ENCODE data around the gene CACNB1.

Gene CACNB1

GRCh38 chr17:39165841-39166349 lies 31.6 kb downstream of the CACNB1 start, which contains the start of gene ARL5C:
TSS of gene ARL5C (minus strand) at chr17:39166161. CDS start at chr17:39165760, 401 bp downstream.
- DNase-seq (ENCODE audit: low read depth in 1 of 2, low spot score in 1 of 2) = no peak
- TF ChIP-seq SPI1 (IDR thresholded peaks at IDR 0.05; ENCODE audit: borderline replicate concordance, low read depth) = no peak
- TF ChIP-seq GABPA (IDR thresholded peaks at IDR 0.05; ENCODE audit: low read depth) = no peak
- no peak for TF ChIP-seq POLR2AphosphoS5 (IDR thresholded peaks at IDR 0.05; ENCODE audit: low read depth)
- no peak within 1 kb of the TSS for H3K4me3 ChIP-seq (replicated peaks; ENCODE audit: insufficient read depth, low read length)
- H3K27ac ChIP-seq (replicated peaks) = peak within 1 kb of the TSS; percentile 62
- H3K27me3 ChIP-seq (ENCODE audit: insufficient read depth, poor library complexity, severe bottlenecking) = no peaks in the 10 kb centered on the region

GRCh38 chr17:39165178-39165840 lies 32.2 kb downstream of the CACNB1 start:
- no peak for DNase-seq (ENCODE audit: low read depth in 1 of 2, low spot score in 1 of 2)
- Histone ChIP-seq H3K4me3 (replicated peaks; ENCODE audit: insufficient read depth, low read length) (no peak overlapping the region), H3K27me3 (ENCODE audit: insufficient read depth, poor library complexity, severe bottlenecking) (no peaks in the 10 kb centered on the region), H3K27ac (replicated peaks) (no peak overlapping the region)
- TF ChIP-seq, protein P1, sequence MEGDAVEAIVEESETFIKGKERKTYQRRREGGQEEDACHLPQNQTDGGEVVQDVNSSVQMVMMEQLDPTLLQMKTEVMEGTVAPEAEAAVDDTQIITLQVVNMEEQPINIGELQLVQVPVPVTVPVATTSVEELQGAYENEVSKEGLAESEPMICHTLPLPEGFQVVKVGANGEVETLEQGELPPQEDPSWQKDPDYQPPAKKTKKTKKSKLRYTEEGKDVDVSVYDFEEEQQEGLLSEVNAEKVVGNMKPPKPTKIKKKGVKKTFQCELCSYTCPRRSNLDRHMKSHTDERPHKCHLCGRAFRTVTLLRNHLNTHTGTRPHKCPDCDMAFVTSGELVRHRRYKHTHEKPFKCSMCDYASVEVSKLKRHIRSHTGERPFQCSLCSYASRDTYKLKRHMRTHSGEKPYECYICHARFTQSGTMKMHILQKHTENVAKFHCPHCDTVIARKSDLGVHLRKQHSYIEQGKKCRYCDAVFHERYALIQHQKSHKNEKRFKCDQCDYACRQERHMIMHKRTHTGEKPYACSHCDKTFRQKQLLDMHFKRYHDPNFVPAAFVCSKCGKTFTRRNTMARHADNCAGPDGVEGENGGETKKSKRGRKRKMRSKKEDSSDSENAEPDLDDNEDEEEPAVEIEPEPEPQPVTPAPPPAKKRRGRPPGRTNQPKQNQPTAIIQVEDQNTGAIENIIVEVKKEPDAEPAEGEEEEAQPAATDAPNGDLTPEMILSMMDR (IDR thresholded peaks at IDR 0.05; ENCODE audit: insufficient read depth, low read length) = no peak
- TF ChIP-seq SPI1 (IDR thresholded peaks at IDR 0.05; ENCODE audit: borderline replicate concordance, low read depth) (no peak), POLR2AphosphoS5 (IDR thresholded peaks at IDR 0.05; ENCODE audit: low read depth) (no peak), REST (IDR thresholded peaks at IDR 0.05; ENCODE audit: insufficient replicate concordance, low read depth) (no peak), GABPA (IDR thresholded peaks at IDR 0.05; ENCODE audit: low read depth) (no peak)

DNA sequence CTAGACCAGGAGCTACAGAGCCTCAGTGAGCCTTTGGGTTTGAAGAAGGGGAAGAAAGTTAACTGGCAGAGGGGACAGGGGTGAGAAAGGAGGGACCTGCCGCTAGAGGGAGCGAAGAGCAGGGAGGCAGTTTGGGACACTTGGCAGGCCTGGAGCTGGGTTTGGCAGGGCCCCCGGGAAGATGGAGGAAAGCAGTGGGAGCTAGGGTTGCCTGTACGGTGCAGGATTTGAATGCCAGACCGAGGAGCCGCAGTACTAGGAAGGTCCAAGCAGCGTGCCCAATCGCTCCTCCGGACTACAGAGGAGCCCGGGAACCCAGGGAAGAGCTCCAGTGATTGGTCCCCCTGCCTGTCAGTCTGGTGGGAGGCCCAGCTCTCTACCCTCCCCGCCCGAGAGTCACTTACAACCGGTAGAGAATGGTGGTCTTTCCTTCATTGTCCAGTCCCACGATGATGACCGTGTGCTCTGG lies 32.8 kb downstream of the CACNB1 start:
- TF ChIP-seq SPI1 (IDR thresholded peaks at IDR 0.05; ENCODE audit: borderline replicate concordance, low read depth) (no peak), POLR2AphosphoS5 (IDR thresholded peaks at IDR 0.05; ENCODE audit: low read depth) (no peak), REST (IDR thresholded peaks at IDR 0.05; ENCODE audit: insufficient replicate concordance, low read depth) (no peak)
- TF ChIP-seq, protein P1 (IDR thresholded peaks at IDR 0.05; ENCODE audit: insufficient read depth, low read length) = peak; percentile 79
- DNase-seq (ENCODE audit: low read depth in 1 of 2, low spot score in 1 of 2) = peak; percentile 69 to 86
- Histone ChIP-seq H3K4me3 (replicated peaks; ENCODE audit: insufficient read depth, low read length) (no peak overlapping the region), H3K27me3 (ENCODE audit: insufficient read depth, poor library complexity, severe bottlenecking) (no peaks in the 10 kb centered on the region), H3K27ac (replicated peaks) (no peak overlapping the region)

DNA sequence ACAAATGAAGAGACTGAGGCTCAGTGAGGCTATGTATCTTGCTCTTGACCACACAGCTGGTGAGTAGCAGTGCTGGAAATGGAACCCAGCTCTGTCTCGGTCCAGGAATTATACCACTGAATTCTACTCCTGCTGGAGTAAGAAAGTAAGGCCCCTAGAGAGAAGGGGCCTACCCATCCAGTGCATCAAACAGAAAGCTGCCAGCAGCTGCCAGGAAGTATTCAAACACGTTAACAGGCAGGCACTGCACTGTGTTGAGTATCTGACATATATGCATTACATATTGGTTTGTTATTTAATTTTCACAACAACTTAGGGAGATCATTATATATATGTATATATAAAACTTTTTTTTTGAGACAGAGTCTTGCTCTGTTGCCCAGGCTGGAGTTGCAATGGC lies 35.5 kb downstream of the CACNB1 start:
- no peak for DNase-seq (ENCODE audit: low read depth in 1 of 2, low spot score in 1 of 2)
- H3K4me3 ChIP-seq (replicated peaks; ENCODE audit: insufficient read depth, low read length) = no peak overlapping the region
- TF ChIP-seq, protein P1 (IDR thresholded peaks at IDR 0.05; ENCODE audit: insufficient read depth, low read length) = no peak
- TF ChIP-seq GABPA (IDR thresholded peaks at IDR 0.05; ENCODE audit: low read depth) (no peak), POLR2AphosphoS5 (IDR thresholded peaks at IDR 0.05; ENCODE audit: low read depth) (no peak), SPI1 (IDR thresholded peaks at IDR 0.05; ENCODE audit: borderline replicate concordance, low read depth) (no peak), REST (IDR thresholded peaks at IDR 0.05; ENCODE audit: insufficient replicate concordance, low read depth) (no peak)
- H3K27ac ChIP-seq (replicated peaks) = no peak overlapping the region
- H3K27me3 ChIP-seq (ENCODE audit: insufficient read depth, poor library complexity, severe bottlenecking) = no peaks in the 10 kb centered on the region

Data from HL-60 (cell line).